Neural progenitor cell (in vitro differentiated cells): Measurements from ENCODE around the gene CRTC3. TPM values are rescaled to one million over a fixed set of nuclear protein-coding genes. Genes with fewer than 3 reads are reported as not detected.

Source experiments
- DNase-seq: peaks from one replicate; pipeline ENCODE4 v3.0.0-alpha.2; 2016; ENCODE audit warnings: low spot score
- H2AFZ ChIP-seq: fragments of 200-600 bp; sonication (generic); replicated peaks from 2 replicates; pipeline ENCODE4 v1.6.1; 2016; ENCODE audit warnings: antibody characterized with exemption
- H3F3A ChIP-seq: fragments of 200-600 bp; sonication (generic); 2 replicates; pipeline ENCODE4 v1.6.1; 2016; ENCODE audit warnings: antibody characterized with exemption, low read depth
- H3K27ac ChIP-seq: fragments of 200-600 bp; sonication (generic); 2 replicates; pipeline ENCODE4 v1.5.1; 2016; ENCODE audit warnings: mild to moderate bottlenecking
- H3K27me3 ChIP-seq: fragments of 200-600 bp; sonication (generic); 2 replicates; pipeline ENCODE4 v1.6.1; 2016; ENCODE audit warnings: mild to moderate bottlenecking, moderate library complexity
- H3K36me3 ChIP-seq: fragments of 200-600 bp; sonication (generic); 2 replicates; pipeline ENCODE4 v1.5.1; 2016
- H3K4me1 ChIP-seq: fragments of 200-600 bp; sonication (generic); 2 replicates; pipeline ENCODE4 v1.6.1; 2016; ENCODE audit warnings: mixed run types
- H3K4me2 ChIP-seq: fragments of 200-600 bp; sonication (generic); 2 replicates; pipeline ENCODE4 v1.6.1; 2016
- H3K4me3 ChIP-seq: fragments of 200-600 bp; sonication (generic); 2 replicates; pipeline ENCODE4 v1.5.1; 2016
- H3K79me2 ChIP-seq: fragments of 200-600 bp; sonication (generic); 2 replicates; pipeline ENCODE4 v1.6.1; 2016; ENCODE audit warnings: low read depth
- H3K9ac ChIP-seq: fragments of 200-600 bp; sonication (generic); 2 replicates; pipeline ENCODE4 v1.6.1; 2016
- H3K9me3 ChIP-seq: fragments of 200-600 bp; sonication (generic); 2 replicates; pipeline ENCODE4 v1.5.1; 2016; ENCODE audit warnings: low read depth
- H4K20me1 ChIP-seq: fragments of 200-600 bp; sonication (generic); 2 replicates; pipeline ENCODE4 v1.6.1; 2016; ENCODE audit warnings: low read depth
- H3K27ac Mint-ChIP-seq: 3 replicates; pipeline ENCODE4 v1.8.0; 2021; ENCODE audit warnings: mixed read lengths
- H3K27me3 Mint-ChIP-seq: 2 replicates; pipeline ENCODE4 v1.8.0; 2022; ENCODE audit warnings: low read depth, mild to moderate bottlenecking, inconsistent platforms, moderate library complexity, mixed read lengths; ENCODE audit not compliant: insufficient read depth
- H3K36me3 Mint-ChIP-seq: 3 replicates; pipeline ENCODE4 v1.8.0; 2021; ENCODE audit warnings: mixed read lengths
- H3K4me1 Mint-ChIP-seq: 3 replicates; pipeline ENCODE4 v1.8.0; 2021; ENCODE audit warnings: mixed read lengths
- H3K4me3 Mint-ChIP-seq: 3 replicates; pipeline ENCODE4 v1.8.0; 2021; ENCODE audit warnings: mild to moderate bottlenecking, moderate library complexity, mixed read lengths
- H3K9me3 Mint-ChIP-seq: 3 replicates; pipeline ENCODE4 v1.8.0; 2020; ENCODE audit warnings: mixed read lengths
- EZH2 ChIP-seq: fragments of 200-600 bp; sonication (generic); IDR thresholded peaks from 2 replicates; pipeline ENCODE4 v1.6.1; 2017; ENCODE audit warnings: antibody characterized with exemption, mild to moderate bottlenecking, moderate library complexity
- EZH2phosphoT487 ChIP-seq: fragments of 200-600 bp; sonication (generic); IDR thresholded peaks from 2 replicates; pipeline ENCODE4 v1.6.1; 2017; ENCODE audit warnings: antibody characterized with exemption
- total RNA-seq: library from RNA; depleted of rRNA; stranded (reverse); fragments of >200 nt; gene quantifications from 2 replicates; pipeline ENCODE4 v1.2.3, GENCODE V29; 2015; ENCODE audit warnings: low replicate concordance
- TF ChIP-seq, protein P1 (sequence below): fragments of 200-600 bp; sonication (generic); IDR thresholded peaks from 2 replicates; pipeline ENCODE4 v1.5.1; 2017; ENCODE audit warnings: antibody characterized with exemption, mild to moderate bottlenecking

The CRTC3 gene
- total RNA-seq, 1 donor from 2014 or later, result 4.9 TPM

DNA sequence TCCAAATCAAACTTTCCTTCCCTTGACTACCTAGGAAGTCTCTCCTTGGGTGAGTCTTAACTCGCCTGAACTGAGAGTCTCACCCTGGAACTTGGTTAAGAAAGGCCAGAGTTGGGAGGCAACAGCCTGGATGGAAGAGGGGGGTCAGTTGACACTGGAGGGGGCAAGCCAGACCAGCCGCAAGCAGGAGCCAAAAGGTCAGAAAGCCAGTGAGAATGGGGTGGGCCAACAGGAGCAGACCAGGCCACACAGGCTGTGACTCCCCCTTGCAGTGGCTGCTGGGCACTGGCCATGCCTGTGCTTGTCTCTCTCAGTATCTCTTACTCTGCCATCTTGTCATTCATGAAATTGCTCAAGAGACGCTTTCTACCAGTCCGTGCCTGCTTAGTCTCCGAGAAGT, 32.9 kb downstream of the CRTC3 start:
- Histone ChIP-seq H4K20me1 (no peaks in the 10 kb centered on the region), H3K27ac (no peak overlapping the region), H3K36me3 (no peaks in the 10 kb centered on the region), H3K9ac (no peak overlapping the region), H3K4me2 (no peak overlapping the region), H3K4me3 (no peak overlapping the region), H3F3A (peaks cover 10% of the 10 kb centered on the region), H3K9me3 (no peaks in the 10 kb centered on the region), H2AFZ (no peak overlapping the region), H3K79me2 (no peaks in the 10 kb centered on the region), H3K27me3 (no peaks in the 10 kb centered on the region), H3K4me1 (peaks cover 37% of the 10 kb centered on the region)
- Mint-ChIP-seq H3K4me1 (peaks cover 38% of the 10 kb centered on the region), H3K4me3 (no peak overlapping the region), H3K9me3 (peaks cover 15% of the 10 kb centered on the region), H3K36me3 (peaks cover 14% of the 10 kb centered on the region), H3K27ac (no peak overlapping the region), H3K27me3 (no peaks in the 10 kb centered on the region)
- TF ChIP-seq EZH2, result no peak
- no peak for TF ChIP-seq EZH2phosphoT487
- TF ChIP-seq, protein P1, sequence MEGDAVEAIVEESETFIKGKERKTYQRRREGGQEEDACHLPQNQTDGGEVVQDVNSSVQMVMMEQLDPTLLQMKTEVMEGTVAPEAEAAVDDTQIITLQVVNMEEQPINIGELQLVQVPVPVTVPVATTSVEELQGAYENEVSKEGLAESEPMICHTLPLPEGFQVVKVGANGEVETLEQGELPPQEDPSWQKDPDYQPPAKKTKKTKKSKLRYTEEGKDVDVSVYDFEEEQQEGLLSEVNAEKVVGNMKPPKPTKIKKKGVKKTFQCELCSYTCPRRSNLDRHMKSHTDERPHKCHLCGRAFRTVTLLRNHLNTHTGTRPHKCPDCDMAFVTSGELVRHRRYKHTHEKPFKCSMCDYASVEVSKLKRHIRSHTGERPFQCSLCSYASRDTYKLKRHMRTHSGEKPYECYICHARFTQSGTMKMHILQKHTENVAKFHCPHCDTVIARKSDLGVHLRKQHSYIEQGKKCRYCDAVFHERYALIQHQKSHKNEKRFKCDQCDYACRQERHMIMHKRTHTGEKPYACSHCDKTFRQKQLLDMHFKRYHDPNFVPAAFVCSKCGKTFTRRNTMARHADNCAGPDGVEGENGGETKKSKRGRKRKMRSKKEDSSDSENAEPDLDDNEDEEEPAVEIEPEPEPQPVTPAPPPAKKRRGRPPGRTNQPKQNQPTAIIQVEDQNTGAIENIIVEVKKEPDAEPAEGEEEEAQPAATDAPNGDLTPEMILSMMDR, result no peak
- DNase-seq, result no peak

GRCh38 chr15:90563463-90563862, 33.7 kb downstream of the CRTC3 start:
- H2AFZ ChIP-seq, result no peak overlapping the region
- H3F3A ChIP-seq, result peaks cover 10% of the 10 kb centered on the region
- H3K36me3 ChIP-seq, result no peaks in the 10 kb centered on the region
- H3K27ac ChIP-seq, result no peak overlapping the region
- no peak overlapping the region for H3K27ac Mint-ChIP-seq
- no peak for DNase-seq
- H3K4me1 Mint-ChIP-seq, result peaks cover 30% of the 10 kb centered on the region
- peaks cover 30% of the 10 kb centered on the region for H3K4me1 ChIP-seq
- no peaks in the 10 kb centered on the region for H3K9me3 ChIP-seq
- no peaks in the 10 kb centered on the region for H3K79me2 ChIP-seq
- TF ChIP-seq EZH2phosphoT487, result no peak
- TF ChIP-seq EZH2, result no peak
- TF ChIP-seq, protein P1, result no peak
- no peaks in the 10 kb centered on the region for H4K20me1 ChIP-seq
- peaks cover 17% of the 10 kb centered on the region for H3K36me3 Mint-ChIP-seq
- no peak overlapping the region for H3K9ac ChIP-seq
- peaks cover 15% of the 10 kb centered on the region for H3K9me3 Mint-ChIP-seq
- no peak overlapping the region for H3K4me3 ChIP-seq
- H3K27me3 Mint-ChIP-seq, result no peaks in the 10 kb centered on the region
- H3K27me3 ChIP-seq, result no peaks in the 10 kb centered on the region
- no peak overlapping the region for H3K4me3 Mint-ChIP-seq
- no peak overlapping the region for H3K4me2 ChIP-seq

DNA sequence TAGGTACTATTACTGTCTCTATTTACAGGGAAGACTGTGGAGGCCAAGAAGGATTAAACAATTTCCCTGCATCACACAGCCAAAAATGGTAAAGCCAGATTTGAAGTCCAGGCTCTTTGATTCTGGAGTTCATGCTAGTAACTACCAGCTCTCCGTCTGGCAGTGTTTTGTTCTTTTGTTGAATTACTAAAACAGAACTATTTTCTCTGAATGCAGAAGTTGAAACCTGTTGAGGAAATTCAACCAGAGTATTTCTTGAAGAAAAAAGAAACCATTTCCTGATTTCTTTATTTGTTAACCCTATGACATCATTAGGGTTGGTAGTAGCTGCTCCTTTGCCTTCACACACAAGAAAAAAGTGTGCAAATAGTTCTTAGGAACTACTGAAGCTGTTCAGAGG, 34.3 kb downstream of the CRTC3 start:
- no peaks in the 10 kb centered on the region for H3K79me2 ChIP-seq
- no peak overlapping the region for H2AFZ ChIP-seq
- Mint-ChIP-seq H3K4me1 (peaks cover 29% of the 10 kb centered on the region), H3K4me3 (no peak overlapping the region), H3K9me3 (peaks cover 15% of the 10 kb centered on the region), H3K36me3 (peaks cover 17% of the 10 kb centered on the region), H3K27ac (no peak overlapping the region), H3K27me3 (peaks cover under 1% of the 10 kb centered on the region)
- H3K9ac ChIP-seq, result no peak overlapping the region
- DNase-seq, result no peak
- H3K27ac ChIP-seq, result no peak overlapping the region
- no peaks in the 10 kb centered on the region for H3K36me3 ChIP-seq
- TF ChIP-seq, protein P1, result no peak
- TF ChIP-seq EZH2 (no peak), EZH2phosphoT487 (no peak)
- no peaks in the 10 kb centered on the region for H3K27me3 ChIP-seq
- H3K4me3 ChIP-seq, result no peak overlapping the region
- H3K9me3 ChIP-seq, result no peaks in the 10 kb centered on the region
- H3F3A ChIP-seq, result peaks cover 10% of the 10 kb centered on the region
- no peaks in the 10 kb centered on the region for H4K20me1 ChIP-seq
- H3K4me1 ChIP-seq, result peaks cover 30% of the 10 kb centered on the region
- H3K4me2 ChIP-seq, result no peak overlapping the region

DNA sequence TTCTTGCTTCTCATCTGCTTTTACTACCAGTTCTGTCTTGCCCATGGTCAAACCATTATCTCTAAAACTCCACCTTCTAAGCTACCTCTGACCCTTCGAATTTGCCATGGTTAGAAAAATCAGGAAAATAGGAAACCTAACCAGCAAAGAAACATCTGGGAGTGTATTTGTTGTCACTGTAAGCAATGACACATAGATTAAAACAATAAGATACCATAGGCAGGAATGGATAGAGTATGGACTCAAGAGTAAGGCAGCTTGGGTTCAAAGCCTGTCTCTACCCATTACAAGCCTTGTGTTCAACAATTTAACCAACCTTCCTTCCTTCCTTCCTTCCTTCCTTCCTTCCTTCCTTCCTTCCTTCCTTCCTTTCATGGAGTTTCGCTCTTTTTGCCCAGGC, 34.9 kb downstream of the CRTC3 start:
- H4K20me1 ChIP-seq, result no peaks in the 10 kb centered on the region
- H3K27ac Mint-ChIP-seq, result no peak overlapping the region

More for the DNA sequence above, 34.9 kb downstream of the CRTC3 start:
- H3K36me3 Mint-ChIP-seq, result peaks cover 17% of the 10 kb centered on the region
- Histone ChIP-seq H3K9me3 (no peaks in the 10 kb centered on the region), H3K9ac (no peak overlapping the region), H3K36me3 (no peaks in the 10 kb centered on the region), H3K4me2 (no peak overlapping the region), H3F3A (peaks cover 10% of the 10 kb centered on the region), H3K27me3 (no peaks in the 10 kb centered on the region), H3K27ac (no peak overlapping the region), H2AFZ (no peak overlapping the region), H3K79me2 (no peaks in the 10 kb centered on the region), H3K4me1 (peaks cover 30% of the 10 kb centered on the region), H3K4me3 (no peak overlapping the region)
- peaks cover 29% of the 10 kb centered on the region for H3K4me1 Mint-ChIP-seq
- H3K4me3 Mint-ChIP-seq, result no peak overlapping the region
- no peak for DNase-seq
- H3K27me3 Mint-ChIP-seq, result peaks cover 5% of the 10 kb centered on the region
- TF ChIP-seq, protein P1, result no peak
- no peak for TF ChIP-seq EZH2phosphoT487
- no peak for TF ChIP-seq EZH2
- H3K9me3 Mint-ChIP-seq, result peaks cover 12% of the 10 kb centered on the region
